HG03064 (cell line): ENCODE data around the gene DMAP1.
"Not testable (repeated sequence)": the region's sequence is repeated elsewhere in the genome, so short reads cannot be mapped to it uniquely, and the experiment has no call there.

Experiments
- ATAC-seq: cut with Tn5 transposase; IDR thresholded peaks from one replicate; pipeline ENCODE4 v1.9.1; 2021; ENCODE audit warnings: low read depth; ENCODE audit not compliant: unreplicated experiment

The DMAP1 gene, protein sequence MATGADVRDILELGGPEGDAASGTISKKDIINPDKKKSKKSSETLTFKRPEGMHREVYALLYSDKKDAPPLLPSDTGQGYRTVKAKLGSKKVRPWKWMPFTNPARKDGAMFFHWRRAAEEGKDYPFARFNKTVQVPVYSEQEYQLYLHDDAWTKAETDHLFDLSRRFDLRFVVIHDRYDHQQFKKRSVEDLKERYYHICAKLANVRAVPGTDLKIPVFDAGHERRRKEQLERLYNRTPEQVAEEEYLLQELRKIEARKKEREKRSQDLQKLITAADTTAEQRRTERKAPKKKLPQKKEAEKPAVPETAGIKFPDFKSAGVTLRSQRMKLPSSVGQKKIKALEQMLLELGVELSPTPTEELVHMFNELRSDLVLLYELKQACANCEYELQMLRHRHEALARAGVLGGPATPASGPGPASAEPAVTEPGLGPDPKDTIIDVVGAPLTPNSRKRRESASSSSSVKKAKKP

DNA sequence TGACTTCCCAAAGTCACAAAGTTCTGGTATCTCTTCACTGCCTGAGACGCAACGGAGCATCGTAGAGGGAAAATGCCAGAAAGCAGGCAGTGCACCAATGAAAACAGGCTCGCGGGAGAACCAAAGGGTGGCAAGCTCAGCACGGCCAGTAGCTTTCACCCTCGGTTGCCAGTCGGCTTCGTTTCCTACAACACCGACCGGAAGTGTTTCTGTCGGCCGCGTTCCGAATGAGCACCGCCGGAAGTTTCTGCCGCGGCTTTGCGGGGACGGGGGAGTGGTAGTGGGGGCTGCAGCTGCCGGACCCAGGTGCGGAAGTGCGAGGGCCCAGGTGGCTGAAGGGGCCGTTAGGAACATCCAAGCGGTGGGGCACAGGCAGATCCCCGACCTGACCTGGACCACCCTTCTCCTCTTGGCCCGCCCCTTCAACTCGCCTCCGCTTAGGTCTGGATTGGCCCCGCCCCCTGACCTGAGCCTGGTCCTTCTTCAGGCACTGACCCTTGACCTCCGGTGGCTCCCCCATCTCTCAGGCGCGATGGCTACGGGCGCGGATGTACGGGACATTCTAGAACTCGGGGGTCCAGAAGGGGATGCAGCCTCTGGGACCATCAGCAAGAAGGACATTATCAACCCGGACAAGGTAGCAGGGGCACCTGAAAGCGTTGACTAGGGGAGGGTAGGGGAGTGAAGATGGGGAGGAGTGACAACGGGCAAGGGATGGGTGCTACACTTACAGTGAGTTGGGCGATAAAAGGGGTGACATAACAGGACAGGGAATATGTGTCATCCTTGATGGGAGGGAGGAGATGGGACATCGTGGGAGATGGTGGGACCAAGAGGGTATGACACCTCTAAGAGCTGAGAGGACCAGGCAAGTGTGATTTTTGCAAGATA lies at the start of gene DMAP1:
Gene DMAP1, plus strand, starts transcription at position 250 of the 891 bp plus-strand sequence. Its CDS starts 283 bp downstream, at position 533.
- peak; percentile 50 for ATAC-seq

GRCh38 chr1:44168520-44169098 lies 44.7 kb upstream of the DMAP1 start:
- ATAC-seq: no peak

- no peak for ATAC-seq
Observed at GRCh38 chr1:44170281-44170823, 42.9 kb upstream of the DMAP1 start.

GRCh38 chr1:44174630-44175029 lies 38.6 kb upstream of the DMAP1 start:
- ATAC-seq: no peak

DNA sequence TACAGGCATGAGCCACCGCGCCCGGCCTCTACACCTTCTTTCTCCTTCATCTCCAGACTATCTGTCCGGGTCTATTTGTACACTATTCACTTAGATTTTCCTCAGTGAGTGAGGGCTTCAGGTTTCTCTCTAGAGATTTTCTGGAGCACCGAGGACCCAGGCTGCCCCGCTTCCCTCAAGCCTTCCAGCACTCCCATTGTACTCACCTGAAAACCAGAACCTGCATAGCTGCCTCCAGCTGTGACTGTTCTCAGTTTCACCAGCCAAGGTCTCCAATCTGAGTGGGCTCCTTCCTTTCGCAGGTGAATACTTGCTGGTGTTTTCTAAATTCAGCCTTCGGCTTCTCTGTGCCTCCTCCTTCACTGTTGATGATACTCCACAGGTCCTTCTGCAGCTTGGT lies 12.9 kb upstream of the DMAP1 start:
- no peak for ATAC-seq

DNA sequence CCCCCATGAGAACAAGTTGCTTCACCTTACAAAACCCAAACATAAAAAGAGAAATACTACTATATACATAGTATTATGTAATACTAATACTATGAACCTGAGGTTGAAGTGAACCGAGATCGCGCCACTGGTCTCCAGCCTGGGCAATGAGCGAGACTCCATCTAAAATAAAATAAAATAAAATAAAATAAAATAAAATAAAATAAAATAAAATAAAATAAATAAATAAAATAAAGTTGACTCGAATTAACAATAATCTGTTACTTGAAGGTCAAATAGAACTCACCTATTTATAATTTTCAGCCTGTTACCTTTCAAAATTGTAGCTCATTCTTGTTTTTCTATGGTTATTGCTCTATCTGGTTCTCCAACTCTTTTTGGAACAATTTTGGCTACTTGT lies 6.7 kb upstream of the DMAP1 start:
- ATAC-seq: not testable (repeated sequence)

DNA sequence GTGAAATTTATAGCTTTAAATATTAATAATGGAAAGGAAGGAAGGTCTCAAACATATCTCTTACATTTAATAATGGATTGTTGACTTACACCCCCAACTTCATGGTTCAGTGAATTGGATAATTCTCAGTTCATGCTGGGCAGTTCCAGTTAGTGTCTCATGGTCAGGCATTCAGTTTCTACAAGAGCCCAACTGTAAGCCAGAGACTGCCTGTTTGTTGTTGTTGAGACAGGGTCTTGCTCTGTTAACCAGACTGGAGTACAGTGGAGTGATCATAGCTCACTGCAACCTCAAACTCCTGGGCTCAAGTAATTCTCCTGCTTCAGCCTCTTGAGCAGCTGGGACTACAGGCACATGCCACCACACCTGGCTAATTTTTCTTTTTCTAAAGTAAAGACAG lies 5.0 kb upstream of the DMAP1 start:
- ATAC-seq: no peak

DNA sequence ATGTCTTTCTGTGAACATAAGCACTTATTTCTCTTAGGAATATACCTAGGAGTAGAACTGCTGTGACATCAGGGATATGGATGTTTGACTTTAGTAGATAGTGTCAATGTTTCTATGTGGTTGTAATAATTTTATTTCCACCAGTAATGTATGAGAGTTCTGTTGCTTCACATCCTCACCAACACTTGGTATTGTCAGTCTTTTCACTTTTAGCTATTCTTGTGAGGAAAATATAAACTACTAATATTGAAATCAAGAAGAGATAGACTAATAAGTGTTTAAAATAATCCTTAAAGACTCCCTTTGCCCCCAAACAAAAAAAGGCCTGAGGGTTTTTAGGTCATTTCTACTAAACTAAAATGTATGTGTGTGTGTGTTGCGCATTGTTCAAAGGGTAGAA lies 2.7 kb upstream of the DMAP1 start:
- ATAC-seq: no peak

GRCh38 chr1:44212355-44213221 lies 683 bp upstream of the DMAP1 start:
- no peak for ATAC-seq

- ATAC-seq: no peak
Observed at GRCh38 chr1:44217809-44218410, 4.6 kb downstream of the DMAP1 start.

GRCh38 chr1:44218503-44219300 lies 5.4 kb downstream of the DMAP1 start:
- no peak for ATAC-seq

DNA sequence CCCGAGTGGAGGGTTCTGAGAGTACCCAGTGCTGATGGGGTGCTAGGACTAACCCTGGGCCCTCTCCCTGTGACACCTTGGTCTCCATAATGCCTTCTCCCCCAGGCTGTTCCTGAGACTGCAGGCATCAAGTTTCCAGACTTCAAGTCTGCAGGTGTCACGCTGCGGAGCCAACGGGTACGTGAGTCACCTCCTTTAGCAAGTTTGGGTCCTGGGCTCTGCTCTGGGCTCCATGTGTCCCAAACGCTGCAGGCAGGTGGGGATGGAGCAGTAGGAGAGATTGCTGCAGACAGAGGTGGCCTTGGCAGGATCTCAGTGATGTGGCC lies 6.0 kb downstream of the DMAP1 start:
- ATAC-seq: no peak

DNA sequence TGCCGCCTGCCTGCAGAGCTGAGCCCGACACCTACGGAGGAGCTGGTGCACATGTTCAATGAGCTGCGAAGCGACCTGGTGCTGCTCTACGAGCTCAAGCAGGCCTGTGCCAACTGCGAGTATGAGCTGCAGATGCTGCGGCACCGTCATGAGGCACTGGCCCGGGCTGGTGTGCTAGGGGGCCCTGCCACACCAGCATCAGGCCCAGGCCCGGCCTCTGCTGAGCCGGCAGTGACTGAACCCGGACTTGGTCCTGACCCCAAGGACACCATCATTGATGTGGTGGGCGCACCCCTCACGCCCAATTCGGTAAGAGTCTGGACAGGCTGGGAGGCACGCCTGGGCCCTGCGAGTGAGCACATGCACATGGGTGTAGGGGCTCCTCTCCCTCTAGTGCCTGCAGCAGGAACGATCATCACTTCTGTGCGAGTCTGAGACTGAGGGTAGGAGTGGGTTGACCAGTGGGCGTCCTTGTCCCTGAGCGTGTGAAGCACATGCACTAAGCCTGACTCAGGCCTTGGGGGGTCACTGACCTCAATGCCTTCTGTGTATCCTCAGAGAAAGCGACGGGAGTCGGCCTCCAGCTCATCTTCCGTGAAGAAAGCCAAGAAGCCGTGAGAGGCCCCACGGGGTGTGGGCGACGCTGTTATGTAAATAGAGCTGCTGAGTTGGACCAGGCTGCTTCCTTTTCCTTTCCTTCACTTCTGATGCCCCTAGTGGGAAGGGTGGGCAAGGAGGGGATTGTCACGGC lies 6.9 kb downstream of the DMAP1 start:
- no peak for ATAC-seq

GRCh38 chr1:44220755-44221154 lies 7.5 kb downstream of the DMAP1 start:
- ATAC-seq: no peak

DNA sequence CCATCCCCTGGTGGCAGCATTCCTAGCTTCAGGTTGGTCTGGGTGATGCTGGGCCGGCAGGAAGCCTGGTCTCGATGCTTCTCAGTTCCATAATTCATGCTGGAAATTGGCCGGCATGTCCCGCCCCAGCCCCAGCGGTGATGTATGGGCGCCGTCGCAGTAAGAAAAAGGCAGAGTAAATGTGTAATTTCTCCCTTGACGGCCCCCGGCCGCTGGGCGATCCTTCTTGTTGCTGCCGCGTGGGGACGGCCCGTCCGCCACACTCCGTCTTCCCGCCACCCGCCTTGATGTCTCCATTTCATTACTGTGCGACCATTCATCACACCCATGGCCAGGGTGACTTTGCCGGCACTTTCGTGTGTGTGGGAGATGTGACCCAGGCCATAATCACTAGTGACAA lies 8.5 kb downstream of the DMAP1 start:
- ATAC-seq: no peak

DNA sequence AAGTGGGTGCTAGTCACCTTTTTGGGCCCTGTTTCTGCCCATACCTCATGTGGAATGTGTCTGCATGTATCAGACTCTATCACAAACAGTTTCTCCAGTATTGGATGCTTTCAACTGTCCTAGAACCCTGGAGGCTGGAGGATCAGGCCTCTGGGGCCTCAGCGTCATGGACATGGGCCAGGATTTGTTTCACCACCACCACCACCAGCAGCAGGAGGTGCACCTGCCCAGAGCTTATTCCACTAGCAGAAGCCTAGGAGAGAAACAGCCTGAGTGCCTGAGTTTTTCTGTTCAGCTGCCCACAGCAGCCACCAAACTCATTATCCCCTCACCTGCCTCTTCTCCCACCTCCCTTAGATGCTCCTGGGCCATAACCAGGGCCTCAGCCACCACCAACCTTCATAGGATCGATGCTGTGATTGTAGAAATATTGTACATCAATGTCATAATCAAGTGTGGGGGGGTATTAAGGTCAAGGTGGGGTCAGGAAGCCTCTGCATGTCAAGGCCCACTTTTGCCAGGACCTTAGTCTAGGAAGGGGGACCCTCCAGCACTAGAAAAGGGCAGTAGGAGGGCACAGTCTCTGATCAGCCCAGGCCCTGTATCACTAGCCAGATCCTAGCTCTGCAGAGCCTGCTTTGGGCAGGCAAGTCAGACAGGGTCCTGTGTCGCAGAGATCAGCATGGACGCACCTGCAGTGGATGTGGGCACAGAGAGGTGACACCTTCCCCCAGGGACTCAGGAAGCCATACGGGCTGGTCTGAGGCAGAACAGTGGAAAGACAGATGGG lies 9.3 kb downstream of the DMAP1 start:
- no peak for ATAC-seq

GRCh38 chr1:44223187-44223610 lies 9.9 kb downstream of the DMAP1 start:
- no peak for ATAC-seq
